H1 (cell line): ENCODE results near the gene DRAP1. TPM values are rescaled to one million over a fixed set of nuclear protein-coding genes. Genes with fewer than 3 reads are reported as not detected.

Experiments used
- CHD2 ChIP-seq: IDR thresholded peaks from 2 replicates; pipeline ENCODE4 v1.6.1; 2012; ENCODE audit warnings: low read length, improper control_type of control experiment
- CHD7 ChIP-seq: fragments of 300-600 bp; sonication (generic); IDR thresholded peaks from 2 replicates; pipeline ENCODE4 v1.7.1; 2012; ENCODE audit warnings: low read length, moderate library complexity, mild to moderate bottlenecking, inconsistent platforms; ENCODE audit not compliant: insufficient replicate concordance
- EGR1 ChIP-seq: IDR thresholded peaks from 2 replicates; pipeline ENCODE4 v1.6.1; 2011; ENCODE audit warnings: low read depth, low read length, borderline replicate concordance
- GABPA ChIP-seq: IDR thresholded peaks from 2 replicates; pipeline ENCODE4 v1.6.1; 2011; ENCODE audit warnings: mild to moderate bottlenecking, low read length, moderate library complexity, borderline replicate concordance; ENCODE audit not compliant: insufficient read depth
- MAFK ChIP-seq: IDR thresholded peaks from 2 replicates; pipeline ENCODE4 v1.6.1; 2012; ENCODE audit warnings: low read depth, mild to moderate bottlenecking, improper control_type of control experiment, low read length
- MAX ChIP-seq: IDR thresholded peaks from 2 replicates; pipeline ENCODE4 v1.6.1; 2012; ENCODE audit warnings: inconsistent platforms
- NANOG ChIP-seq: IDR thresholded peaks from 2 replicates; pipeline ENCODE4 v1.6.1; 2011; ENCODE audit warnings: low read length, low read depth, mild to moderate bottlenecking, inconsistent platforms; ENCODE audit not compliant: insufficient read depth, poor library complexity, severe bottlenecking
- PHF8 ChIP-seq: fragments of 200-600 bp; sonication (generic); conservative IDR thresholded peaks from 2 replicates; pipeline ENCODE4 v1.7.1; 2012; ENCODE audit warnings: low read depth, mild to moderate bottlenecking, inconsistent platforms, low read length, moderate library complexity
- SUZ12 ChIP-seq: fragments of 200-600 bp; sonication (generic); IDR thresholded peaks from 2 replicates; pipeline ENCODE4 v1.6.1; 2012; ENCODE audit warnings: mild to moderate bottlenecking, inconsistent platforms, low read length, moderate library complexity, mixed read lengths
- TBP ChIP-seq: IDR thresholded peaks from 2 replicates; pipeline ENCODE4 v1.6.1; 2011; ENCODE audit warnings: low read depth, low read length, improper control_type of control experiment
- polyA plus RNA-seq, 7 experiments: library from polyadenylated mRNA; depleted of rRNA in 3 of 7; stranded (reverse) in 5 of 7; unstranded in 2 of 7; fragments of >200 nt in 5 of 7; fragments of 200-250 nt in 2 of 7; gene quantifications; 1 replicate in 5 of 7; 2 replicates in 1 of 7; 4 replicates in 1 of 7; pipeline versions ENCODE4 v1.2.1 to v1.2.3, GENCODE V29; 2011 to 2013; ENCODE audit warnings: missing spikeins in 2 of 7, mixed read lengths in 2 of 7
- total RNA-seq: library from RNA; stranded (reverse); fragmentation: NEBNext Ultra II Directional; extraction: Animal tissue kit (Norgen Biotek cat#: 25700); gene quantifications from 2 replicates; pipeline ENCODE4 v1.2.1, GENCODE V29; 2021

The DRAP1 gene
- total and polyA plus RNA-seq, 2 of the 8 experiments (the other 6 are each of a cell fraction or from before 2014, with no cell fraction given), result 62.5 to 98.7 TPM

- TF ChIP-seq NANOG, result no peak
- peak; percentile 72 for TF ChIP-seq SUZ12
- TF ChIP-seq CHD2, result no peak
- no peak for TF ChIP-seq EGR1
- peak; percentile 25; the same call in 1 of the 2 replicates for TF ChIP-seq TBP
- peak; percentile 96 for TF ChIP-seq MAX
- no peak for TF ChIP-seq GABPA
- TF ChIP-seq PHF8, result 0 out of 2 replicates have a peak, but pooled peaks have one; percentile 32
- peak; percentile 50; the same call in 1 of the 2 replicates for TF ChIP-seq MAFK
- TF ChIP-seq CHD7, result no peak
These were observed 19.7 kb upstream of the DRAP1 start (continued) for GRCh38 chr11:65899356-65900124.
